Hepatocyte (in vitro differentiated cells): ENCODE results near the gene ABCA1.

Source experiments
- EZH2 ChIP-seq: fragments of 200-600 bp; sonication (generic); IDR thresholded peaks from 2 replicates; pipeline ENCODE4 v1.6.1; 2016; ENCODE audit warnings: antibody characterized with exemption, mild to moderate bottlenecking, borderline replicate concordance
- TF ChIP-seq, protein P1 (sequence below): fragments of 200-600 bp; sonication (generic); IDR thresholded peaks from 2 replicates; pipeline ENCODE4 v1.5.1; 2016; ENCODE audit warnings: antibody characterized with exemption, mild to moderate bottlenecking; ENCODE audit not compliant: poor library complexity

GRCh38 chr9:104912606-104913005 lies 15.3 kb downstream of the ABCA1 start:
- TF ChIP-seq, protein P1, sequence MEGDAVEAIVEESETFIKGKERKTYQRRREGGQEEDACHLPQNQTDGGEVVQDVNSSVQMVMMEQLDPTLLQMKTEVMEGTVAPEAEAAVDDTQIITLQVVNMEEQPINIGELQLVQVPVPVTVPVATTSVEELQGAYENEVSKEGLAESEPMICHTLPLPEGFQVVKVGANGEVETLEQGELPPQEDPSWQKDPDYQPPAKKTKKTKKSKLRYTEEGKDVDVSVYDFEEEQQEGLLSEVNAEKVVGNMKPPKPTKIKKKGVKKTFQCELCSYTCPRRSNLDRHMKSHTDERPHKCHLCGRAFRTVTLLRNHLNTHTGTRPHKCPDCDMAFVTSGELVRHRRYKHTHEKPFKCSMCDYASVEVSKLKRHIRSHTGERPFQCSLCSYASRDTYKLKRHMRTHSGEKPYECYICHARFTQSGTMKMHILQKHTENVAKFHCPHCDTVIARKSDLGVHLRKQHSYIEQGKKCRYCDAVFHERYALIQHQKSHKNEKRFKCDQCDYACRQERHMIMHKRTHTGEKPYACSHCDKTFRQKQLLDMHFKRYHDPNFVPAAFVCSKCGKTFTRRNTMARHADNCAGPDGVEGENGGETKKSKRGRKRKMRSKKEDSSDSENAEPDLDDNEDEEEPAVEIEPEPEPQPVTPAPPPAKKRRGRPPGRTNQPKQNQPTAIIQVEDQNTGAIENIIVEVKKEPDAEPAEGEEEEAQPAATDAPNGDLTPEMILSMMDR = no peak
- no peak for TF ChIP-seq EZH2
